GM10847 (cell line): ENCODE data around the gene MAP3K14.

Experiments
- POLR2A ChIP-seq: IDR thresholded peaks from 2 replicates; pipeline ENCODE4 v1.6.1; 2011; ENCODE audit not compliant: insufficient read length; ENCODE audit errors: extremely low read depth

Gene MAP3K14

DNA sequence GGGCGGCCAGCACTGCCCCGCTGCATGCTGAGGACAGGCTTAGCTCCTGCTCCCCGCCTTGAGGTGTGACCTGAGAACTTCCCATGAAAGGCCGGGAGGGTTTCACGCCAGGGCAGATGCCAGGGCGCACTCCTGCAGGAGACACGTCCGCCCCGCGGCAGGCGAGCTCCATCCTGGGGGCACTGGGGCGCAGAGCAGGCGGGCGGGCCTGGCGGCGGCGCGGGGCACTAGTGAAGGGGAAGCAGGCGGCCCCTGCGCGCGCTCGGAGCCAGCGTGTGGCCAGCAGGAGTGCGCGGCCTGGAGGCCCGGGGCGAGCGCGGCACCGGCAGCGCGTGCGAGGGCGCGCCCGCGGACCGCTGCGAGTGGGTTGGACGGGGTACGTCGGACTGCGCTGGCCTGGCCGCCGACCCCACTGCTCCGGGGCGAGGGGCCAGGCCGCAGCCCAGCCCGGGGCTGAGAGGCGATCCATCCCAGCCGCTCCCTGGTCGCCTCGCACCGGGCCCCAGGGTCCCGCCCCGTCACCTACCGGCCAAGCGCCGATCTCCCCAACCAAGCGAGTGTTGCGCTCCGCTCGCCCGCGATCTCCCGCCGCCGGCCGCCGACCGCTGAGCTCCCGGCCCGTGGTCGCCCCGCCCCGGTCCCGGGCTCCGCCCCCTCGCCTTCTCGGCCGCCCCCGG lies at the start of gene MAP3K14:
TSS of gene MAP3K14 (minus strand) at position 587 of the 677 bp plus-strand sequence. CDS start 26,275 bp downstream, outside the sequence.
- peak; percentile 88 for TF ChIP-seq POLR2A

DNA sequence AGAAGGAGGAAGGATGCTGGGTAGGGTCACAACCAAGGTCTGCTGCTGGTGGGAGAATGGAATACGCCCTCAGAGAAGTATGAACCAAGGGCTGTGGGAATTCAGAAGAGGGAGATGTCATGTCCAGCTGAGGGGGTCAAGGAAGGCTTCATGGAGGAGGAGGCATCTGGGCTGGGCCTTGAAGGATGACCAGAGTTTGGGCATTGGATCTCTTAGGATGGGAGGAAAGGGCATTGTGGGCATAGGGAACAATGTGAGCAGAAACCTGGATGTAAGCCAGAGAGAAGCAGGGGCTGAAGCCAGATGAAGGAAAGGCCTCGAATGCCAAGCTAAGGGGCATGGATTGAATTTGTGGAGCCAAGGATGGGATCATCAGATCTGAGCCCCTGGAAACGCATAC lies 49.2 kb upstream of the MAP3K14 start:
- TF ChIP-seq POLR2A = no peak

DNA sequence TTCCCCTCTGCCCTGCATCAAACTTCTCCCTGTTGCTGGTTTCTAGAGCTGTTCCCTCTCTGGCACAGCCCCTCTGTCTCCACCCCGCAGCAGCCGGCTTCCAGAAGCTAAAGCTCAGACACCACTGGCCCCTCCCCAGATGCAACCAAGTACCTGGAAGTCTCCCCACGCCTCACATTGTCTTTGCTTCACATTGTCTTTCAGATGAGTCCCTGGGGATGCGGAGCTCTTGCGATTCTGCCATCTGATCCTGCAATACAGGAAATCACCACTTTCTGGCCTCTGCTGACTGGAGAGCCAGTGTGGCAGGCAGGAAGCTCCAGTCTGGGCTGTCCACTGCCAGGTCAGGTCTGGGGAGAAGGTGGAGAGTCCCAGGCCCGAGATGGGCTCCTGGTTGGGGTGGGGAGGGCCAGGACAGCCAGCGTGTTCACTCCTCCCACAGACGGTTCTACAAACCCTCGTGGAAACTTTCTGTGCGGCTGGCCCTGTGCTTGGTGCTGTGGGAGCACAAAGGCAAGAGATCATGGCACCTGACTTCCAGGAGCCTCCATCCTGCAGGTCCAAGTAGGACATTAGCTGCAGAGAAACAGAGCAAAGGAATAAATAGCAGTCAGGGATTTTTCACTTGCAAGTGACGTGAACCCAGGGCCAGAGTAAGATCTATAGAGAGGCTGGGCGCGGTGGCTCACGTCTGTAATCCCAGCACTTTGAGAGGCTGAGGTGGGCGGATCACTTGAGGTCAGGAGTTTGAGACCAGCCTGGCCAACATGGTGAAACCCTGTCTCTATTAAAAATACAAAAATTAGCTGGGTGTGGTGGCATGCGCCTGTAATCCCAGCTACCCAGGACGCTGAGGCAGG lies 47.9 kb upstream of the MAP3K14 start:
- TF ChIP-seq POLR2A = no peak

DNA sequence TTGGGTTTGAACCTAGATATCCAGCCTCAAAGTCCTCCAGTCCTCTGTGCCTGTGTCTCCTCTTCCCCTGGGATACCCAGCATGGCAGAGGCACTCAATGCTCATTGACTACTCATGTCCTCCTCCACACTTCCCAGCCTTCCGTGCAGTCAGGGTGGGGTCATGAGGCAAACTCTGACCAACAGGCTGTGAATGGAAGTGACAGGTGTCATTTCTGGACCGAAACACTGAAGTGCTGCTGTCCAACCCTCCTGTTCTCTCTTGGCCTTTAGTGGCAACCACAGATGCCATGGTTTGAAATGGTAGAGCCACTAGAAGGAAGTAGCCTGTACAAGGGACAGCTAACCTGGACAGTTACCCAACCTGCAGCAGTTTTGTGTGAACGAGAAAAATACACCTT lies 46.7 kb upstream of the MAP3K14 start:
- TF ChIP-seq POLR2A = no peak

GRCh38 chr17:45361976-45362375 lies 45.2 kb upstream of the MAP3K14 start:
- TF ChIP-seq POLR2A = no peak

DNA sequence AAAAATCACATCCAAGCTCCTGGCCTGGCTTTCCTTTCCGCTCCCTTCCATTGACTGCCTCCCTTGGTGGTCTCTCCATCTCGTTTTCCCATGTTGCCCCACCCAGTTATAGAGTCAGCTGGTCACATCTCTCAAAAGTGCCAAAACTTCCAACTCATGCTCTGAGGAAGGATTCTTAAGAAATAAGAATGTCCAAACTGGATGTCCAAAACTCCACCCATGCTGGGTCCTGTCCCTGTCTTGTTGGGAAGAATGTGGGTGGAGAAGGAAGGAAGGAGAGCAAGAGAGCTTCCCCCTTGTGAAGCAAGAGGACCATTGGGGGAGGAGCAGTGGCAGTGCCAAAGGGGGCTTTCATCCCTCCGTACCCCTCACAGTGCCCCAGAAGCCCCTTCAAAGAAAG lies 44.6 kb upstream of the MAP3K14 start:
- TF ChIP-seq POLR2A = no peak

DNA sequence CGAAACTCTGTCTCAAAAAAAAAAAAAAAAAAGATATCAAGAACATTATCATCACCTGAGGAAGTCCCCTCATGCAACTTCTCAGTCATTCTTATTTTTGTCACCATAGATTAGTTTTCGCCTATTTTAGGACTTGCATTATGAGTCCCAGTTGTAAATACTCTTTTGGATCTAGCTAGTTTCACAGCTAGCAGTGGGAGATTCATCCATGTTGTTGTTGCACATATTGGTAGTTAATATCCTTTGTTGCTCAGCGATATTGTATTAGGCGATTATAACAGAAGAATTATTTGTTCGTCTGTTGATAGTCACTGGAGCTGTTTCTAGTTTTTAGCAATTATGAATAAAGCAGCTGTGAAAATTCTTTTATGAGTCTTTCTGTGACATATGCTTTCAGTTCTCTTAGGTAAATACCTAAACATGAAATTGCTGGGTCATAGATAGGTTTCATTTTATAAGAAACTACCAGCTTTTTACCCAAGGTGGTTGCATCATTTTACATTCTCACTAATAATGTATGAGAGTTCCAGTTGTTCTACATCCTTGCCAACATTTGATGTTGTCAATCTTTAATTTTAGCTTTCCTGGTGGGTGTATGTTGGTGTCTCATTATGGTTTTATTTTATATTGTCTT lies 40.7 kb upstream of the MAP3K14 start:
- TF ChIP-seq POLR2A = no peak

DNA sequence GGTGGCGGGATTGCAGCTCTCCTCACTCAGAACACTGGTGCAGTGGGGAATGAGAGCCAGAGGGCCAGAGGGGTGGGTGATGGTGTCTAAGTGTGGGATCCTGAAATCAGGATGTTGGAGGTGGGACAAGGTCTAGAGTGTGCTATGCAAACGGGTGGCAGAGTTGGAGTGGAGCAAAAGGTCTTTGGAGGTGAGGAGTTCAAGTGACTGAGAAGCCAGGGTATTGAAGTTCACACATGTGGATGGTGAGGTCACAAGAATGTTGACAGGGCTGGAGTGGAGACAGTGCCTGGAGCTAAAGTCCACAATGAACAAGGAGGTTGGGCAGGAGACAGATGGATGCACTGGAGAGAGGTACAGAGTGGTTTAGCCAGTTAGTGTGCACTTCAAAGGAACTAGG lies 38.3 kb upstream of the MAP3K14 start:
- TF ChIP-seq POLR2A = no peak

DNA sequence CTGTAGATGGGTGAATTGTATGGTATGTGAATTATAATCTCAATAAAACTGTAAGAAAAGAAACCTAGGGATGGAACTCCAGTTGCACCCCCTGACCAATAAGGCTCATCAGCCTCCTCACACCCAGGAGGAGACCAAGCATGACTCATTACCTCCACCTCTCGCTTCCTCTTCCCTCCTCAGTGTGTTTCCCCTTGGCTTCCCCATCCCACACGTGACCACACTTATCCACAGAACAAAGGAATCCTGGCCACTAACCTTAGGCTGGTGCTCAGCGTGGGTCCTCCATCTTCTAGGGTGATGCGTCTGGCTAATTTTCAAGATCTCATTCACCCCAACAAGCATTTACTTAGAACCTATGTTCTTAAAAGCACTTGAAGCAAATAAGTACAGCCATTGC lies 36.2 kb upstream of the MAP3K14 start:
- no peak for TF ChIP-seq POLR2A

GRCh38 chr17:45351831-45352230 lies 35.0 kb upstream of the MAP3K14 start:
- TF ChIP-seq POLR2A = no peak

GRCh38 chr17:45347444-45347843 lies 30.6 kb upstream of the MAP3K14 start:
- no peak for TF ChIP-seq POLR2A

GRCh38 chr17:45346216-45347015 lies 29.6 kb upstream of the MAP3K14 start:
- TF ChIP-seq POLR2A = no peak

GRCh38 chr17:45345554-45346215 lies 28.9 kb upstream of the MAP3K14 start:
- TF ChIP-seq POLR2A = no peak

DNA sequence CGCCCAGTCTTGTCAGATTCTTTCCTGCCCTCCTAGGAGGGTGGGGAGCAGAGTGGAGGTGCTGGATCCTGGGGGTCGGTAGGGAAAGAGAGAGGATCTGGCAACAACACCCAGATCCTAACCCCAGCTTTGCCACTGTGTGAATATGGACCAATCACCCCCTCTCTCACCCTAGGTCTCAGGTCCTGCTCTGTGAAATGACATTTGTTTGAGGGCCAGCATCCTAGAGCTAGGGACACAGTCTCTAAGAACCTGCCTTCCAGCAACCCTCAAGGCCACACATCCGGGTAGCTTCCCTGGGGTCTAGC lies 28.4 kb upstream of the MAP3K14 start:
- TF ChIP-seq POLR2A = no peak
